ENCODE data around the gene USP20. TPM values are rescaled to one million over a fixed set of nuclear protein-coding genes. Genes with fewer than 3 reads are reported as not detected.

Gene USP20
- total RNA-seq, 1 experiment from 2014 or later, result 16.8 TPM

DNA sequence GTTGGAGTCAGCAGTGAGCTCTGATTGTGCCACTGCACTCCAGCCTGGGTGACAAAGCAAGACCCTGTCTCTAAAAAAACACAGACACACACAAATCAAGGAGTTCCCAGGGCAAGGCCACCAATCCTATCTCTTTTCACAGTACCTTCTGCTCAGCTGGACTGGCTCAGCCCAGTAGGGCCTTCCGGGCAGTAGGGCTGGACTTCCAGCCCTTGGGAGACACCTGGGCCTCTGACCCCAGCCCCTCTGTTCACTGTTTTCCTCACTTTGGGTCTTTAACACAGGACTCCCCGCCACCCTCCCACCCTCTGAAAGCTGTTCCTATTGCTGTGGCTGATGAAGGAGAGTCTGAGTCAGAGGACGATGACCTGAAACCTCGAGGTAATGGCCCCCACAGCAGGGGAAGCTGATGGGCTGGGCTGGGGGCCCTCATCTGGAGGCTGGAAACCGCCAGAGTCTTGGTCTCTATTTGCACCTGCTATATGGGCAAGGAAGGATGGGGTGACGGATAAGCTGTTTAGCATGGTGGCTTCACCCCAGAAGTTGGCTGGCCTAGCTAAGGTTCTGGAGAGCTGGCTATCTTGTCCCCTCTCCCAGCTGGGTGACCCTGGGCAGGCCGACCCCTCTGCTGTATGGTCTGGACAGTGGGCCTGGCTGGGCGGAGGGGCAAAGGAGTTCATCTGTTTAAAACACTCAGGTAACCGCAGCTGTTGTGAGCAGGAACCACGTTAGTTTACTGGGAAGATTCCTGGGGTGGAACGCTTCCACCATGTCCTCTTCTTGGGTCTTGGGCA is 25.6 kb downstream of the USP20 start (continued):
- TF ChIP-seq FOSL1 (IDR thresholded peaks at IDR 0.05; ENCODE audit: low read depth) (no peak), RAD21 (IDR thresholded peaks at IDR 0.05; ENCODE audit: low read depth) (no peak), TCF7L2 (IDR thresholded peaks at IDR 0.05; ENCODE audit: borderline replicate concordance, extremely low read depth, insufficient read depth, insufficient read length) (no peak)
- TF ChIP-seq, protein P1, sequence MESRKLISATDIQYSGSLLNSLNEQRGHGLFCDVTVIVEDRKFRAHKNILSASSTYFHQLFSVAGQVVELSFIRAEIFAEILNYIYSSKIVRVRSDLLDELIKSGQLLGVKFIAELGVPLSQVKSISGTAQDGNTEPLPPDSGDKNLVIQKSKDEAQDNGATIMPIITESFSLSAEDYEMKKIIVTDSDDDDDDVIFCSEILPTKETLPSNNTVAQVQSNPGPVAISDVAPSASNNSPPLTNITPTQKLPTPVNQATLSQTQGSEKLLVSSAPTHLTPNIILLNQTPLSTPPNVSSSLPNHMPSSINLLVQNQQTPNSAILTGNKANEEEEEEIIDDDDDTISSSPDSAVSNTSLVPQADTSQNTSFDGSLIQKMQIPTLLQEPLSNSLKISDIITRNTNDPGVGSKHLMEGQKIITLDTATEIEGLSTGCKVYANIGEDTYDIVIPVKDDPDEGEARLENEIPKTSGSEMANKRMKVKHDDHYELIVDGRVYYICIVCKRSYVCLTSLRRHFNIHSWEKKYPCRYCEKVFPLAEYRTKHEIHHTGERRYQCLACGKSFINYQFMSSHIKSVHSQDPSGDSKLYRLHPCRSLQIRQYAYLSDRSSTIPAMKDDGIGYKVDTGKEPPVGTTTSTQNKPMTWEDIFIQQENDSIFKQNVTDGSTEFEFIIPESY (IDR thresholded peaks at IDR 0.05; ENCODE audit: extremely low read depth, insufficient replicate concordance, low read length), result no peak

DNA sequence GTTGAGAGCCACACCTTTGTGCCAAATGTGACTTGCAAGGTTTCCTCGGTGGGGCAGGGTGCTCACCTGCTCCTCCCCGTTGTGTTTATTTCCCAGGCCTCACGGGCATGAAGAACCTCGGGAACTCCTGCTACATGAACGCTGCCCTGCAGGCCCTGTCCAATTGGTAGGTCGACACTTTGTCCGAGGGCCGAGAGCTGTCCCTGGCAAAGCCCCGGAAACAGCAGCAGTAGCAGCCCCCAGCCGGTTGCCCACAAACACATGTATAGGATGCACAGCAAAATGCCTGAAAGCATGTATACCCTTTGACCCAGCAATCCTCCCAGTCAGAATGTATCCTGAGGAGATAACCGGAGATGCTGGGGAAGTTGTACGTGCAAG is 26.2 kb downstream of the USP20 start:
- no TSS peak for BruUV-seq (replicated peaks)
- ChIA-PET POLR2A (interaction anchor here (0.6 kb wide), 1 partner anchor 62 kb away, joined by 3 read pairs; no protein-coding TSS in a partner anchor), RAD21 (ENCODE audit: low non-redundant PET in 1 of 2, low total read pairs in 2 of 2, uncharacterized antibody in 2 of 2, unreplicated experiment in 2 of 2) (interaction anchor here in 1 of 2 experiments (0.6 kb wide), 1 partner anchor 1194 kb away, joined by 3 read pairs; no protein-coding TSS in a partner anchor), CTCF (no interaction called here)
- Histone ChIP-seq H3K4me1 (ENCODE audit: control insufficient read depth in 1 of 2, insufficient read depth in 2 of 2, low read length in 2 of 2) (no peaks in the 10 kb centered on the region), H3K4me3 (replicated peaks in 1 of 2; ENCODE audit: low read depth in 1 of 2, low read length in 2 of 2) (no peak overlapping the region), H2AFZ (ENCODE audit: low read depth, low read length, poor library complexity, severe bottlenecking) (no peak overlapping the region), H3K27ac (ENCODE audit: low read depth, low read length) (no peak overlapping the region), H4K20me1 (ENCODE audit: insufficient read depth) (no peaks in the 10 kb centered on the region), H3K27me3 (ENCODE audit: insufficient read depth, low read length) (no peaks in the 10 kb centered on the region), H3K9ac (ENCODE audit: low read length) (no peak overlapping the region), H3K36me3 (ENCODE audit: control insufficient read depth in 1 of 2, insufficient read depth in 2 of 2, low read length in 2 of 2) (no peaks in the 10 kb centered on the region), H3K4me2 (ENCODE audit: low read length) (no peak overlapping the region), H3K79me2 (ENCODE audit: insufficient read depth, low read length) (no peaks in the 10 kb centered on the region), H3K9me2 (ENCODE audit: insufficient read depth) (no peaks in the 10 kb centered on the region), H3K9me3 (ENCODE audit: control insufficient read depth in 1 of 2, insufficient read depth in 1 of 2, low read depth in 1 of 2, low read length in 2 of 2) (no peaks in the 10 kb centered on the region)
- ATAC-seq (no peak), DNase-seq (ENCODE audit: low read depth, low spot score) (no peak)
- intact Hi-C loops (cut with micrococcal nuclease), result no loop called here
- TF ChIP-seq TCF7L2 (IDR thresholded peaks at IDR 0.05; ENCODE audit: borderline replicate concordance, extremely low read depth, insufficient read depth, insufficient read length) (no peak), POLR2A (IDR thresholded peaks at IDR 0.05; ENCODE audit: borderline replicate concordance, extremely low read depth, insufficient read depth, insufficient read length) (no peak), SIN3A (IDR thresholded peaks at IDR 0.05; ENCODE audit: low read depth) (no peak), JUND (IDR thresholded peaks at IDR 0.05) (no peak), RAD21 (IDR thresholded peaks at IDR 0.05; ENCODE audit: low read depth) (no peak), CEBPB (IDR thresholded peaks at IDR 0.05; ENCODE audit: low read depth) (no peak), ZFX (IDR thresholded peaks at IDR 0.05) (no peak), POLR2AphosphoS5 (IDR thresholded peaks at IDR 0.05; ENCODE audit: low read depth, low read length) (no peak)
- TF ChIP-seq, protein P2, sequence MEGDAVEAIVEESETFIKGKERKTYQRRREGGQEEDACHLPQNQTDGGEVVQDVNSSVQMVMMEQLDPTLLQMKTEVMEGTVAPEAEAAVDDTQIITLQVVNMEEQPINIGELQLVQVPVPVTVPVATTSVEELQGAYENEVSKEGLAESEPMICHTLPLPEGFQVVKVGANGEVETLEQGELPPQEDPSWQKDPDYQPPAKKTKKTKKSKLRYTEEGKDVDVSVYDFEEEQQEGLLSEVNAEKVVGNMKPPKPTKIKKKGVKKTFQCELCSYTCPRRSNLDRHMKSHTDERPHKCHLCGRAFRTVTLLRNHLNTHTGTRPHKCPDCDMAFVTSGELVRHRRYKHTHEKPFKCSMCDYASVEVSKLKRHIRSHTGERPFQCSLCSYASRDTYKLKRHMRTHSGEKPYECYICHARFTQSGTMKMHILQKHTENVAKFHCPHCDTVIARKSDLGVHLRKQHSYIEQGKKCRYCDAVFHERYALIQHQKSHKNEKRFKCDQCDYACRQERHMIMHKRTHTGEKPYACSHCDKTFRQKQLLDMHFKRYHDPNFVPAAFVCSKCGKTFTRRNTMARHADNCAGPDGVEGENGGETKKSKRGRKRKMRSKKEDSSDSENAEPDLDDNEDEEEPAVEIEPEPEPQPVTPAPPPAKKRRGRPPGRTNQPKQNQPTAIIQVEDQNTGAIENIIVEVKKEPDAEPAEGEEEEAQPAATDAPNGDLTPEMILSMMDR (IDR thresholded peaks at IDR 0.05 in 2 of 3, conservative IDR thresholded peaks at IDR 0.05 in 1 of 3; ENCODE audit: borderline replicate concordance in 1 of 3, insufficient read depth in 1 of 3, low read depth in 2 of 3, low read length in 2 of 3), result no peak
- TF ChIP-seq, protein P1 (IDR thresholded peaks at IDR 0.05; ENCODE audit: extremely low read depth, insufficient replicate concordance, low read length), result no peak
- TF ChIP-seq, protein P3, sequence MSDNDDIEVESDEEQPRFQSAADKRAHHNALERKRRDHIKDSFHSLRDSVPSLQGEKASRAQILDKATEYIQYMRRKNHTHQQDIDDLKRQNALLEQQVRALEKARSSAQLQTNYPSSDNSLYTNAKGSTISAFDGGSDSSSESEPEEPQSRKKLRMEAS (IDR thresholded peaks at IDR 0.05), result no peak

All from HCT116 (cell line).